GM12878 (cell line): ENCODE results near the gene ANO3. TPM values are rescaled to one million over a fixed set of nuclear protein-coding genes. Genes with fewer than 3 reads are reported as not detected.

Source experiments
- BCL3 ChIP-seq: IDR thresholded peaks from 2 replicates; pipeline ENCODE4 v1.6.1; 2011; ENCODE audit warnings: borderline replicate concordance, low read depth, mild to moderate bottlenecking, moderate library complexity, low read length; ENCODE audit not compliant: insufficient read depth, poor library complexity, severe bottlenecking
- CEBPZ ChIP-seq: fragments of 150-350 bp; IDR thresholded peaks from 2 replicates; pipeline ENCODE4 v1.6.1; 2016; ENCODE audit warnings: low read depth, low read length
- NFIC ChIP-seq: IDR thresholded peaks from 2 replicates; pipeline ENCODE4 v1.6.1; 2012; ENCODE audit warnings: low read depth, mild to moderate bottlenecking, inconsistent platforms, low read length, moderate library complexity
- SIX5 ChIP-seq: IDR thresholded peaks from 2 replicates; pipeline ENCODE4 v1.6.1; 2011; ENCODE audit warnings: mild to moderate bottlenecking, low read depth, low read length, moderate library complexity; ENCODE audit not compliant: severe bottlenecking
- polyA plus RNA-seq, 11 experiments: library from polyadenylated mRNA; depleted of rRNA in 4 of 11; unstranded in 6 of 11; stranded (reverse) in 5 of 11; fragments of >200 nt; fragmentation: Nextera tagmentation in 4 of 11; fragmentation: Illumina TruSeq in 1 of 11; extraction: Ambion mirVana in 4 of 11; extraction: Trizol in 1 of 11; gene quantifications; 1 replicate in 1 of 11; 2 replicates in 10 of 11; pipeline versions ENCODE4 v1.2.1 to v1.2.3, GENCODE V29; 2011 to 2016; ENCODE audit warnings: inconsistent platforms in 2 of 11, missing spikeins in 2 of 11, low read depth in 1 of 11
- total RNA-seq, 4 experiments: library from RNA; depleted of rRNA in 3 of 4; stranded (reverse); fragments of >200 nt in 3 of 4; fragmentation: Illumina TruSeq in 1 of 4; extraction: Trizol in 1 of 4; gene quantifications; 2 replicates each; pipeline versions ENCODE4 v1.2.1 to v1.2.3, GENCODE V29; 2013 to 2021
- TF ChIP-seq, protein P1 (sequence below): IDR thresholded peaks from 2 replicates; pipeline ENCODE4 v1.6.1; 2012; ENCODE audit warnings: mild to moderate bottlenecking, low read depth, low read length

The ANO3 gene
- total and polyA plus RNA-seq, 10 of the 15 experiments (the other 5 are each of a cell fraction or from before 2014, with no cell fraction given) = 0.13 to 5.9 (median 0.44) TPM

DNA sequence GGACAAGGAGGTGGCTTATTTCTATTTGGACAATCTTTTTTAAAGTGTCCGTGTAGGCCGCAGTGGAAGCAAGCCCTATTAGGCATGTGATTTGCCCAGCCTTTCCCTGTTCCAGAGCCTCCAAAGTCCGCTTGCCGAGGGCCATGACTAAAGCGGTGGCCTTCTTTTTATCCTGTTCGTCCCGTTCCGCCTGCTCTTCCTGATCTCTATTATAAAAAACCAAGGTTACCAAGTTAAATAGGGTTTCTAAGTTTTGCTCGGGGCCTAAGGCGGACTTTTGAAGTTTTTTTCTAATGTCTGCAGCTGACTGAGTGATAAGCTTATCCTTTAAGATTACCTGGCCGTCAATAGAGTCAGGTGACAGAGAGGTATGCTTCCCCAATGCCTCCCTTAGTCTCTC is 261.8 kb downstream of the ANO3 start (continued):
- TF ChIP-seq, protein P1, sequence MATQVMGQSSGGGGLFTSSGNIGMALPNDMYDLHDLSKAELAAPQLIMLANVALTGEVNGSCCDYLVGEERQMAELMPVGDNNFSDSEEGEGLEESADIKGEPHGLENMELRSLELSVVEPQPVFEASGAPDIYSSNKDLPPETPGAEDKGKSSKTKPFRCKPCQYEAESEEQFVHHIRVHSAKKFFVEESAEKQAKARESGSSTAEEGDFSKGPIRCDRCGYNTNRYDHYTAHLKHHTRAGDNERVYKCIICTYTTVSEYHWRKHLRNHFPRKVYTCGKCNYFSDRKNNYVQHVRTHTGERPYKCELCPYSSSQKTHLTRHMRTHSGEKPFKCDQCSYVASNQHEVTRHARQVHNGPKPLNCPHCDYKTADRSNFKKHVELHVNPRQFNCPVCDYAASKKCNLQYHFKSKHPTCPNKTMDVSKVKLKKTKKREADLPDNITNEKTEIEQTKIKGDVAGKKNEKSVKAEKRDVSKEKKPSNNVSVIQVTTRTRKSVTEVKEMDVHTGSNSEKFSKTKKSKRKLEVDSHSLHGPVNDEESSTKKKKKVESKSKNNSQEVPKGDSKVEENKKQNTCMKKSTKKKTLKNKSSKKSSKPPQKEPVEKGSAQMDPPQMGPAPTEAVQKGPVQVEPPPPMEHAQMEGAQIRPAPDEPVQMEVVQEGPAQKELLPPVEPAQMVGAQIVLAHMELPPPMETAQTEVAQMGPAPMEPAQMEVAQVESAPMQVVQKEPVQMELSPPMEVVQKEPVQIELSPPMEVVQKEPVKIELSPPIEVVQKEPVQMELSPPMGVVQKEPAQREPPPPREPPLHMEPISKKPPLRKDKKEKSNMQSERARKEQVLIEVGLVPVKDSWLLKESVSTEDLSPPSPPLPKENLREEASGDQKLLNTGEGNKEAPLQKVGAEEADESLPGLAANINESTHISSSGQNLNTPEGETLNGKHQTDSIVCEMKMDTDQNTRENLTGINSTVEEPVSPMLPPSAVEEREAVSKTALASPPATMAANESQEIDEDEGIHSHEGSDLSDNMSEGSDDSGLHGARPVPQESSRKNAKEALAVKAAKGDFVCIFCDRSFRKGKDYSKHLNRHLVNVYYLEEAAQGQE = no peak
- no peak for TF ChIP-seq CEBPZ
- no peak for TF ChIP-seq NFIC
- TF ChIP-seq SIX5 = no peak
- TF ChIP-seq BCL3 = no peak
- TF ChIP-seq, all 136 proteins: peak for 0
